Measurements from ENCODE around the gene THSD7B.

- no peak for TF ChIP-seq EZH2 (IDR thresholded peaks at IDR 0.05; ENCODE audit: insufficient read depth, poor library complexity, severe bottlenecking)
- no peak for TF ChIP-seq EZH2phosphoT487 (IDR thresholded peaks at IDR 0.05; ENCODE audit: insufficient read depth, low read depth)
These were observed 568.2 kb downstream of the THSD7B start for GRCh38 chr2:137333386-137334165.
